GM21381 (cell line): ENCODE measurements around the gene NSF.
"Not testable (repeated sequence)": the region's sequence is repeated elsewhere in the genome, so short reads cannot be mapped to it uniquely, and the experiment has no call there.

ENCODE experiments used
- ATAC-seq: cut with Tn5 transposase; IDR thresholded peaks from one replicate; pipeline ENCODE4 v1.9.1; 2021; ENCODE audit warnings: mild to moderate bottlenecking, moderate library complexity; ENCODE audit not compliant: unreplicated experiment

The NSF gene

GRCh38 chr17:46696522-46696921 lies 106.1 kb downstream of the NSF start:
- ATAC-seq: not testable (repeated sequence)

GRCh38 chr17:46699014-46699413 lies 108.5 kb downstream of the NSF start:
- ATAC-seq: not testable (repeated sequence)

- no peak for ATAC-seq
Observed at GRCh38 chr17:46717999-46718398, 127.5 kb downstream of the NSF start.

GRCh38 chr17:46719891-46720290 lies 129.4 kb downstream of the NSF start:
- no peak for ATAC-seq

GRCh38 chr17:46720408-46720807 lies 129.9 kb downstream of the NSF start:
- no peak for ATAC-seq

- no peak for ATAC-seq
Observed at GRCh38 chr17:46722662-46723285, 132.3 kb downstream of the NSF start.

DNA sequence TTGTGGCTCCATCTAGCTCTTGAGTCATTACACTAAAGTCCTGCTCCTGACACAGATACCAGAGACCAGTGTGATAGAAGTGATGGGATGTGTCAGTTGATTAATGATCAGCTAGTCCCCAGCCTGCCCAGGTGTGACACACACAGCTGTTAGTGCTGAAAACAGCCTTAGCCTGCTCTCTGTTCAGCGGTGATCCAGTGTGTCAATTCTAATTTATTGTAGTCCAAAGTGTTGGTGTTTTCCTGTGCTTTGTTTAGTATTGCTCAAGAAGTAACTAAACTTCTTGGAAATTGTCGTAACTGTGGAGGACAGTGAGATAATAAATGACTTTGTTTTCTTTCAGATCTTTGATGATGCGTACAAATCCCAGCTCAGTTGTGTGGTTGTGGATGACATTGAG lies 135.7 kb downstream of the NSF start:
- ATAC-seq: no peak

- no peak for ATAC-seq
Observed at GRCh38 chr17:46727572-46728348, 137.3 kb downstream of the NSF start.

GRCh38 chr17:46730026-46730425 lies 139.6 kb downstream of the NSF start:
- no peak for ATAC-seq

DNA sequence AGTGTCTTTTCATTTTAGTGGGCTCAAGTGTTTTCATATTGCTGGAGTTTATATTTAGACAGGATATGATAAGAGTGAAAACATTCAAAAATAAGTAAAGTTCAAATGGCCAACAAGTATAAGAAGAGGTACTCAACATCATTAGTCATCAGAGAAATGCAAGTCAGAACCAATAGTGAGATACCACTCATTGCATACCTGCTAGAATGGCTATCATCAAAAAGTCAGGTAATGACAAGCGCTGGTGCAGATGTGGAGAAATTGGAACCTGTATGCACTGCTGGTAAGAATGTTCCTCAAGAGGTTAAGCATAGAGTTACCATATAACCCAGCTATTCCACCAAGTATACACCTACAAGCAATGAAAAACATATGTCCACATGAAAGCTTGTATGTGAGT lies 140.2 kb downstream of the NSF start:
- no peak for ATAC-seq

DNA sequence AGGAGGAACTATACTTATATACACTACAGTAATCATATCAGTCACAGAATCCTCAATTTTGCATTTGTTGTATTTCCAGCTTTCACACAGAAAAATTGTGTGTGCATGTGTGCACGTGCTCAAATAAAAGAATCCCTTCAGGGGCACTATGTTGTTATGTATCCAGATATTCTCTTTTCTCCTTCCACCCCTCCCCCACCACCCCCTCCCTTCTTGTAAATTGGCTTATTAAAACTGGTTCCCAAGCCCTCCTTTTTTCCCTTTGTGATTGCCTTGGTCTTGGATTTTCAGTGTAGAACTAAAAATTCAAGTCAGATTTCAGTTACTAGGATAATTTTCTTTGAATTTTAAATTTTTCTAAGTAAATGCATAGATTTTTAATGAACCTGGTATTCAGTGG lies 141.7 kb downstream of the NSF start:
- ATAC-seq: no peak

DNA sequence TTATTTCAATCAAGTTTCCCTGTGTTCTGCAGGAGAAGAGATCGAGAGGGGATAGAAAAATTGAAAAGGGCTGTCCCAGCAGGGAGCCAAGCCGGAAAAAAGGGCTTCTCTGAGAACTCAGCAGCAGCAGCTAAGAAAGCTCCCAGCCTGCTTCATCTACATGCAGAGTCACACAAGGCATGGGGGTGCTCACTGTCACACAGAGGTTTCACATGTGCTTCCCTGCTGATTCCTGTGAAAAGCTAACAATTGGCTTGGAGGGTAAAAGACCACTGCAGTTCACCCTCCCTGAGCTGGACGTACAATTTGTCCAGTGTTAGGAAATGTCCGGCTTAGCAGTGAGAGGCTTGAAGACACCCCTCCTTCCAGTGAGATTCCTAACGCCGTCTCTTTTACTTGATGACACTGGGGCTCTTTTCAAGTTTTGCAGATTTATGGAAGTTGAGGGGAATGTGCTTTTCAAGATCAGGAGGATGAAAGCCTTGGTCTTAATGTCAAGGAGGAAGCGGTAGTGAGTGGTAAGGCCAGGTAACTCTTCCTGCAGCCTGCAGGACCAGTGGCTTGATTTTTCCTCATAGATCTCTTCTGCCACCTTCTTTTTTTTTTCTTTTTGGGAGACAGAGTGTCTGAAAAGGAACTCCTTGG lies 142.4 kb downstream of the NSF start:
- ATAC-seq: no peak

DNA sequence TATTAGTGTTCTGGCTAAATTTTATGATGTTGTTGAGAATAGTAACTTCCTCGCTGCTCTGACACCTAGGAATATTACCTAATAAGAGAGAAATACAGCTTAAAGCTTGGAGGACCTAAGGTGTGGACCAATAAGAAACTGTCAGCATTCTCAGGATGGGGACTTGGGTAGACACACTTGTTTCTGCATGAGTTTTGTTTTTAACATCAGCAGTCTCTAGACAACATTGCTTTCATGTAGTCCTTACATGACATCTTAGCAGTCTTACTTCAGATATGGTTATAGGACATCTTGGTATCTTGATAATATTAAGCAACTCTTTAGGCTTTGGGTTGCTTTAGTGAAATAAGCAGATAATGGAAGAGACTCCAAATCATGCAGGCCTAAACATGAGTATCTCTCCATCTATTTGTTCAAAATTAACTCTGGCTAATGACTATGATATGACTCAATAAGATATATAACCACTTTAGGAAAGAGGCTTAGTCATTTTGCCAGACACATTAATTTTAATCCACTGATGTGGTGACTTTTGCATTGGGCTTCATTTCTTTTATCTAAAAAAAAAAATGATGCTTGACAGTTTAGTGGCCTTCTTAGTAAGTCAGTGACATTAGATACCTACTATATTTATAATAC lies 143.5 kb downstream of the NSF start:
- no peak for ATAC-seq

DNA sequence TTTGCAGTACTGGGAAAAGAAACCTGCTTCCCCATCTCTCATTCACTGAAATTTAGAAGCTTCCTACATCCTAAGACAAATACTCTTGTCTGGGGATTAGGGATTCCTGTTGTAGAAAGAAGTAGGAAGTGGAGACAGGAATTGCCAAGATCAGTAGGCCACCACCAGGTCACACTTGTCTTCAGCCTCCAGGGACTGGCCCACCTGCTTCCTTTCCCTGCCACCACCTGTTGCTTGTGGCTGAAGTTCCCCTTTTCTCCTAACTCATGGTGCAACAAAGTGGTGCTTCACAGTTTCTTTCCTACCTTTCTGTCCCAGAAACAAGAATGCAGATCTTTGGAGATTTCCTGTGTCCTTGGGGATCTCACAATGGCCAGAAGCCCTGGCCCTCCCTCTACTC lies 145.6 kb downstream of the NSF start:
- ATAC-seq: no peak

DNA sequence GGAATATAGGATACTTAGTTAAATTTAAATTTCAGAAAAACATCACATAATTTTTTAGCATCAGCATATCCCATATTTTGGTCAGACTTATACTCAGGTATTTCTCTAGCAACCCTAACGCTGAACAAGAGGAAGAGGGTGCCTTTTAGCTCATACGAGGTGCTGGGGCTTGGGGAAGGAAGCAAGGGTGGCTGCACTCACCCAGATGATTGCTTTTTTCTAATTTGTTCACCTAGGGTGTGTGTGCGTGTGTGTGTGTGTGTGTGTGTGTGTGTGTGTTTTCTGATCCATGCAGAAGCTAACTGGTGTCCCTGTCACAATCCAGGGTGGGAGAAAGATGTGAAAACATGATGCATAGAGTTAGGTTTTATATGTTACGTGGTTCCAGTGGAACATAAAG lies 146.9 kb downstream of the NSF start:
- no peak for ATAC-seq

GRCh38 chr17:46738544-46738943 lies 148.1 kb downstream of the NSF start:
- no peak for ATAC-seq

- no peak for ATAC-seq
Observed at GRCh38 chr17:46739982-46740381, 149.5 kb downstream of the NSF start.

GRCh38 chr17:46741122-46741730 lies 150.8 kb downstream of the NSF start:
- no peak for ATAC-seq

DNA sequence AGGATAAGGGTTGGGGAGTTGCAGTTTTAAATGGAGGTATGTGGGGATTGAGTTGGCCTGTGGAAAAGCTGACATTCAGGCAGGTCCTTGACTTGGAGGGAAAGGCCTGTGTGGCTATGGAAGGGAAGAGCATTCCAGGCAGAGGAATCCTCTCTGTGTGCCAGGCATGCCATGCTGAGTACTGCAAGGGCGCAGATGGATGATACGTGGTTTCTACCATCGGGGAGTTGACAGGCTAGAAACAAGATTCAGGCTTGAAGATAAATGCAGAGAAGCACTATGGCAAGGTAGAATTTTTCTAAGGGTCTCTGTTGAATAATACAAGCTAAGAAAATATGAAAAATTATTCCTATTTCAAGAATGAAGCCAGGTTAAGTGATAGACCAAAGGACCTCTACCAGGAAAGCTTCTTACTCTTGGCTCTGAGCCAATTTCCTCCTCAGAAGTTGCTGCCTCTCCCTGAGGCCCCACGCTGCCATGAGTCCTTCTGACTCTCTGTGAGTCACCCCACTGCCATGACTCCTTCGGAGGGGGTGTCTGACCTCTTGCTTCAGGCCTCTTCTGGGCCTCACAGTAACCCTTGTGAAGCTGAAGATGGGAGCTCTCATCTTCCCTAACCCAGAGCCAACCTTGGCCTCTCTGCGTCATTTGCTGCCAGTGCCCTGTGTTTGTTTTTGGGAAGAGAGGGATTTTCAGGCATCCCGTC lies 152.2 kb downstream of the NSF start:
- ATAC-seq: no peak

DNA sequence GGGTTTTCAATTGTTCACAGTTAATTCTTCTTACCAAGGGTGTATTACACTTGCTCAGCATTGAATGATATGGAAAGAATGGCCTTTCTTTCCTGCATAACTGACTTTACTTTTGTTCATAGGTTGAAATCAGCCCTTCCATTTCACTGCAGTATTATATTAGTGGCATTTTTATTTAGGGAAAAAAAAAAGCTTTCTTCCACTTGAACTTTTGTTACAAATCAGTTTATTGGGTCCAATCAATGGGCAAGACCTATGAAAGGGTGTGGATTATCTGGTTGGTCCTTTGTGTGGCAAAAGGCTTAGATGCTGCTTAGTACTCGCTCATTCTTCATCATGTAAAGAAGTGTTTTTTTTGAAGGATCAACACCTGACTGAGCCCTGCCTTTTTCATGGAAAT lies 154.0 kb downstream of the NSF start:
- no peak for ATAC-seq

- ATAC-seq: no peak
Observed at GRCh38 chr17:46745376-46745775, 154.9 kb downstream of the NSF start.
